CD4-positive, alpha-beta T cell treated with Interleukin-10 for 1 hour (primary cell): ENCODE measurements around the gene TRPM1.

Experiments
- DNase-seq: peaks from one replicate; pipeline ENCODE4 v3.0.0-alpha.2; 2020

The TRPM1 gene

GRCh38 chr15:30962079-30962478, 139.4 kb downstream of the TRPM1 start:
- no peak for DNase-seq

GRCh38 chr15:30958219-30958618, 143.3 kb downstream of the TRPM1 start:
- DNase-seq = no peak

GRCh38 chr15:30956216-30957124, 145.1 kb downstream of the TRPM1 start:
- no peak for DNase-seq

GRCh38 chr15:30954674-30955073, 146.9 kb downstream of the TRPM1 start:
- no peak for DNase-seq

GRCh38 chr15:30953731-30954378, 147.7 kb downstream of the TRPM1 start:
- no peak for DNase-seq

- no peak for DNase-seq
Measured at GRCh38 chr15:30953183-30953582, 148.3 kb downstream of the TRPM1 start.
